Measurements from ENCODE around the gene MRPL58. TPM values are rescaled to one million over a fixed set of nuclear protein-coding genes. Genes with fewer than 3 reads are reported as not detected.
"Not testable (repeated sequence)": the region's sequence is repeated elsewhere in the genome, so short reads cannot be mapped to it uniquely, and the experiment has no call there.

The MRPL58 gene
- total RNA-seq, 1 donor from 2014 or later: 22.4 TPM

GRCh38 chr17:75005291-75005690 lies 7.2 kb upstream of the MRPL58 start:
- H3K4me1 ChIP-seq: no peaks in the 10 kb centered on the region
- intact Hi-C loops (cut with DNase I): no loop called here
- H3K27me3 ChIP-seq (ENCODE audit: low read depth): no peaks in the 10 kb centered on the region
- H3K9me3 ChIP-seq: no peaks in the 10 kb centered on the region
- ATAC-seq (no peak), DNase-seq (no peak)
- no peak for TF ChIP-seq CTCF (IDR thresholded peaks at IDR 0.05)
- H3K36me3 ChIP-seq: peaks cover 34% of the 10 kb centered on the region
- no peak overlapping the region for H3K27ac ChIP-seq
- H3K4me3 ChIP-seq: no peak overlapping the region

- intact Hi-C loops (cut with DNase I); DNase-seq; H3K9me3 ChIP-seq; H3K4me1 ChIP-seq; H3K27me3 ChIP-seq (ENCODE audit: low read depth); H3K4me3 ChIP-seq; H3K27ac ChIP-seq; ATAC-seq: not testable (repeated sequence)
- peaks cover 29% of the 10 kb centered on the region for H3K36me3 ChIP-seq
Measured at GRCh38 chr17:75006084-75006483, 6.4 kb upstream of the MRPL58 start.

- TF ChIP-seq CTCF (IDR thresholded peaks at IDR 0.05): no peak
- no peak for ATAC-seq
Measured at GRCh38 chr17:75006653-75007052, 5.8 kb upstream of the MRPL58 start.

GRCh38 chr17:75008373-75008772 lies 4.1 kb upstream of the MRPL58 start:
- no peak for DNase-seq
- H3K4me1 ChIP-seq: peaks cover 15% of the 10 kb centered on the region
- no peaks in the 10 kb centered on the region for H3K9me3 ChIP-seq
- no peak for TF ChIP-seq CTCF (IDR thresholded peaks at IDR 0.05)
- no peak overlapping the region for H3K27ac ChIP-seq
- intact Hi-C loops (cut with DNase I): no loop called here
- H3K36me3 ChIP-seq: peaks cover 9% of the 10 kb centered on the region
- H3K4me3 ChIP-seq: no peak overlapping the region
- no peaks in the 10 kb centered on the region for H3K27me3 ChIP-seq (ENCODE audit: low read depth)
- ATAC-seq: no peak

More at GRCh38 chr17:75006653-75007052, 5.8 kb upstream of the MRPL58 start:
- peaks cover 4% of the 10 kb centered on the region for H3K4me1 ChIP-seq
- H3K36me3 ChIP-seq: peaks cover 23% of the 10 kb centered on the region
- intact Hi-C loops (cut with DNase I): no loop called here
- H3K4me3 ChIP-seq: no peak overlapping the region
- H3K27me3 ChIP-seq (ENCODE audit: low read depth): no peaks in the 10 kb centered on the region
- no peak for DNase-seq
- H3K27ac ChIP-seq: no peak overlapping the region
- H3K9me3 ChIP-seq: no peaks in the 10 kb centered on the region

- Histone ChIP-seq H3K4me3 (no peak overlapping the region), H3K4me1 (peaks cover 22% of the 10 kb centered on the region), H3K36me3 (peaks cover 3% of the 10 kb centered on the region), H3K27me3 (ENCODE audit: low read depth) (no peaks in the 10 kb centered on the region), H3K27ac (no peak overlapping the region), H3K9me3 (no peaks in the 10 kb centered on the region)
- ATAC-seq: no peak
- intact Hi-C loops (cut with DNase I): no loop called here
- no peak for DNase-seq
- TF ChIP-seq CTCF (IDR thresholded peaks at IDR 0.05): no peak
Measured at GRCh38 chr17:75009139-75009724, 3.2 kb upstream of the MRPL58 start.

- DNase-seq: no peak
- Histone ChIP-seq H3K36me3 (no peaks in the 10 kb centered on the region), H3K4me3 (no peak overlapping the region)
Measured at GRCh38 chr17:75010683-75011400, 1.6 kb upstream of the MRPL58 start.

More at GRCh38 chr17:75010683-75011400, 1.6 kb upstream of the MRPL58 start:
- peak overlapping the region; percentile 91 for H3K27ac ChIP-seq
- intact Hi-C loops (cut with DNase I): no loop called here
- H3K27me3 ChIP-seq (ENCODE audit: low read depth): no peaks in the 10 kb centered on the region
- H3K9me3 ChIP-seq: no peaks in the 10 kb centered on the region
- ATAC-seq: no peak
- H3K4me1 ChIP-seq: peaks cover 22% of the 10 kb centered on the region
- TF ChIP-seq CTCF (IDR thresholded peaks at IDR 0.05): no peak
